GM12878 (cell line): ENCODE measurements around the gene PNISR. TPM values are rescaled to one million over a fixed set of nuclear protein-coding genes. Genes with fewer than 3 reads are reported as not detected.
A peak's percentile ranks its signal among the peaks of the same experiment; 100 is the strongest.

Source experiments
- BACH1 ChIP-seq: fragments of 450-650 bp; IDR thresholded peaks from 2 replicates; pipeline ENCODE4 v1.6.1; 2017; ENCODE audit warnings: mild to moderate bottlenecking, borderline replicate concordance
- BMI1 ChIP-seq: fragments of 450-650 bp; IDR thresholded peaks from 2 replicates; pipeline ENCODE4 v1.6.1; 2016; ENCODE audit warnings: mild to moderate bottlenecking, moderate library complexity, borderline replicate concordance
- CEBPB ChIP-seq, 2 experiments: fragments of 150-350 bp in 1 of 2; IDR thresholded peaks; 2 replicates each; pipeline ENCODE4 v1.6.1; 2012 to 2014; ENCODE audit warnings: low read depth in 2 of 2, low read length in 2 of 2, borderline replicate concordance in 1 of 2, inconsistent platforms in 1 of 2
- CREM ChIP-seq: IDR thresholded peaks from 2 replicates; pipeline ENCODE4 v1.6.1; 2014; ENCODE audit warnings: antibody characterized with exemption, low read depth
- EP300 ChIP-seq, 2 experiments: fragments of 150-350 bp in 1 of 2; IDR thresholded peaks; 2 replicates each; pipeline ENCODE4 v1.6.1; 2011 to 2012; ENCODE audit warnings: low read depth in 2 of 2, low read length in 2 of 2, borderline replicate concordance in 1 of 2, improper control_type of control experiment in 1 of 2, inconsistent platforms in 1 of 2; ENCODE audit not compliant: control insufficient read depth in 1 of 2
- EZH2 ChIP-seq: IDR thresholded peaks from 2 replicates; pipeline ENCODE4 v1.6.1; 2012; ENCODE audit warnings: low read depth, mild to moderate bottlenecking, control low read depth, inconsistent platforms, low read length, borderline replicate concordance; ENCODE audit not compliant: control insufficient read depth
- HDAC6 ChIP-seq: fragments of 200-600 bp; sonication (generic); IDR thresholded peaks from one replicate; pipeline ENCODE4 v1.8.0; 2017; ENCODE audit warnings: antibody characterized with exemption; ENCODE audit not compliant: unreplicated experiment
- IKZF1 ChIP-seq: fragments of 450-650 bp; conservative IDR thresholded peaks from 2 replicates; pipeline ENCODE4 v1.6.1; 2017; ENCODE audit warnings: antibody characterized with exemption, mild to moderate bottlenecking
- IKZF2 ChIP-seq, 2 experiments: fragments of 450-650 bp; IDR thresholded peaks; 2 replicates each; pipeline ENCODE4 v1.6.1; 2017; ENCODE audit warnings: mild to moderate bottlenecking in 2 of 2, moderate library complexity in 2 of 2
- JUND ChIP-seq: IDR thresholded peaks from 2 replicates; pipeline ENCODE4 v1.6.1; 2012; ENCODE audit warnings: low read depth, mild to moderate bottlenecking, low read length, improper control_type of control experiment, moderate library complexity
- MEF2A ChIP-seq: IDR thresholded peaks from 2 replicates; pipeline ENCODE4 v1.6.1; 2011; ENCODE audit warnings: low read depth, mild to moderate bottlenecking, low read length, moderate library complexity; ENCODE audit not compliant: insufficient read depth
- MXI1 ChIP-seq: fragments of 150-350 bp; IDR thresholded peaks from 2 replicates; pipeline ENCODE4 v1.6.1; 2011; ENCODE audit warnings: low read depth, mild to moderate bottlenecking, inconsistent platforms, low read length, improper control_type of control experiment
- MYC ChIP-seq: IDR thresholded peaks from 2 replicates; pipeline ENCODE4 v1.6.1; 2011; ENCODE audit warnings: mild to moderate bottlenecking, low read length, moderate library complexity, inconsistent platforms; ENCODE audit not compliant: insufficient read depth, insufficient replicate concordance, insufficient read length, severe bottlenecking
- NFYB ChIP-seq: IDR thresholded peaks from 2 replicates; pipeline ENCODE4 v1.6.1; 2011; ENCODE audit warnings: low read depth, mild to moderate bottlenecking, low read length, improper control_type of control experiment, moderate library complexity; ENCODE audit not compliant: insufficient read depth
- RAD21 ChIP-seq: IDR thresholded peaks from 2 replicates; pipeline ENCODE4 v1.6.1; 2011; ENCODE audit warnings: mild to moderate bottlenecking, low read depth, low read length, moderate library complexity; ENCODE audit not compliant: insufficient read depth
- RELA ChIP-seq: fragments of 450-650 bp; IDR thresholded peaks from 2 replicates; pipeline ENCODE4 v1.8.0; 2014; ENCODE audit warnings: borderline replicate concordance; ENCODE audit not compliant: partially characterized antibody
- SMARCA5 ChIP-seq: fragments of 450-650 bp; IDR thresholded peaks from 2 replicates; pipeline ENCODE4 v1.6.1; 2017; ENCODE audit warnings: mild to moderate bottlenecking
- SREBF2 ChIP-seq: IDR thresholded peaks from 2 replicates; pipeline ENCODE4 v1.6.1; 2012; ENCODE audit warnings: mild to moderate bottlenecking, low read length
- STAT3 ChIP-seq: IDR thresholded peaks from 2 replicates; pipeline ENCODE4 v1.6.1; 2011; ENCODE audit warnings: low read depth, low read length, improper control_type of control experiment
- TBL1XR1 ChIP-seq: IDR thresholded peaks from 2 replicates; pipeline ENCODE4 v1.6.1; 2012; ENCODE audit warnings: low read depth, low read length, improper control_type of control experiment
- TCF12 ChIP-seq: IDR thresholded peaks from 2 replicates; pipeline ENCODE4 v1.6.1; 2011; ENCODE audit warnings: low read depth, mild to moderate bottlenecking, low read length
- ZNF207 ChIP-seq: fragments of 450-650 bp; IDR thresholded peaks from 2 replicates; pipeline ENCODE4 v1.6.1; 2014; ENCODE audit warnings: antibody characterized with exemption, mild to moderate bottlenecking, borderline replicate concordance
- ZNF217 ChIP-seq: fragments of 450-650 bp; IDR thresholded peaks from 2 replicates; pipeline ENCODE4 v1.6.1; 2017; ENCODE audit warnings: antibody characterized with exemption, mild to moderate bottlenecking
- ZNF622 ChIP-seq: fragments of 450-650 bp; IDR thresholded peaks from 2 replicates; pipeline ENCODE4 v1.6.1; 2017; ENCODE audit warnings: mild to moderate bottlenecking, inconsistent platforms
- polyA plus RNA-seq, 11 experiments: library from polyadenylated mRNA; depleted of rRNA in 4 of 11; unstranded in 6 of 11; stranded (reverse) in 5 of 11; fragments of >200 nt; fragmentation: Nextera tagmentation in 4 of 11; fragmentation: Illumina TruSeq in 1 of 11; extraction: Ambion mirVana in 4 of 11; extraction: Trizol in 1 of 11; gene quantifications; 1 replicate in 1 of 11; 2 replicates in 10 of 11; pipeline versions ENCODE4 v1.2.1 to v1.2.3, GENCODE V29; 2011 to 2016; ENCODE audit warnings: inconsistent platforms in 2 of 11, missing spikeins in 2 of 11, low read depth in 1 of 11
- total RNA-seq, 4 experiments: library from RNA; depleted of rRNA in 3 of 4; stranded (reverse); fragments of >200 nt in 3 of 4; fragmentation: Illumina TruSeq in 1 of 4; extraction: Trizol in 1 of 4; gene quantifications; 2 replicates each; pipeline versions ENCODE4 v1.2.1 to v1.2.3, GENCODE V29; 2013 to 2021
- TF ChIP-seq, protein P1 (sequence below): fragments of 450-650 bp; IDR thresholded peaks from 2 replicates; pipeline ENCODE4 v1.6.1; 2017; ENCODE audit warnings: borderline replicate concordance
- TF ChIP-seq, protein P2 (sequence below): IDR thresholded peaks from 2 replicates; pipeline ENCODE4 v1.6.1; 2011; ENCODE audit warnings: borderline replicate concordance, low read depth, mild to moderate bottlenecking, moderate library complexity, low read length; ENCODE audit not compliant: insufficient read depth, poor library complexity, severe bottlenecking

PNISR gene
- total and polyA plus RNA-seq, 10 of the 15 experiments (the other 5 are each of a cell fraction or from before 2014, with no cell fraction given): 79.1 to 180 (median 105) TPM

DNA sequence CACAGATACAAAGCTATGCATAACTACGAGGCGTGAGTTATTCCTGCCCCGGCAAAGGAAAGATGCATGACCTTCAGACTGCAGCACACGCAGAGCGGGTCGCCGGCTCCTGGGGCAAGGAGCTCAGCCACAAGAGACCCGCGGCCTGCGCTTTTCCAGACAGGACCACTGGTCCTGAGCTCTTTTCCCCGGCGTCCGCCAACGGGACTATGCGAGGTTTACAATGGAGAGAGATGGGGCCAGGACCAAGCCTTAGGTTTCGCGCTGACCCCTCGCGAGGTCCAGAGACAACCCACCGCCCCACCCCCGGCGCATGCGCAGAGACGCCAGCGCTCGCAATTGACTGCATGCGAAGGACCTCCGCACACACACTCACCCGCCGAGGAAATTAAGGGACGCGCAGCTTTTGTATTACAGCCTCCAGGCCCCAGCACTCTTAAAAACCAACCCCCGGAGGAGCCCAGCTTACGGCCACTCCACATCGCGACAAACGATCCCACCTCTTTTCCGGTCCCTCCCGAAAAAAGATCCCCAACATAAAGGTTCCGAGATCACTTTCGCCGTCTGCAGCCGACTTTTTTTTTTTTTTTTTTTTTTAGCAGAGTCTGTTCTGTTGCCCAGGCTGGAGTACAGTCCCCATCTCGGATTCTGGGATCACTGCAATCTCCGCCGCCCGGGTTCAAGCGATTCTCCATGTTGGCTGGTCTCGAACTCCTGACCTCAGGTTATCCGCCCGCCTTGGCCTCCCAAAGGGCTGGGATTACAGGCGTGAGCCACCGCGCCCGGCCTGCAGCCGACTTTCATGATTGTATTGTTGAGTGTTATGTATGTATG lies 31.2 kb downstream of the PNISR start, which contains the start of gene COQ3 (continued):
- TF ChIP-seq, protein P1, sequence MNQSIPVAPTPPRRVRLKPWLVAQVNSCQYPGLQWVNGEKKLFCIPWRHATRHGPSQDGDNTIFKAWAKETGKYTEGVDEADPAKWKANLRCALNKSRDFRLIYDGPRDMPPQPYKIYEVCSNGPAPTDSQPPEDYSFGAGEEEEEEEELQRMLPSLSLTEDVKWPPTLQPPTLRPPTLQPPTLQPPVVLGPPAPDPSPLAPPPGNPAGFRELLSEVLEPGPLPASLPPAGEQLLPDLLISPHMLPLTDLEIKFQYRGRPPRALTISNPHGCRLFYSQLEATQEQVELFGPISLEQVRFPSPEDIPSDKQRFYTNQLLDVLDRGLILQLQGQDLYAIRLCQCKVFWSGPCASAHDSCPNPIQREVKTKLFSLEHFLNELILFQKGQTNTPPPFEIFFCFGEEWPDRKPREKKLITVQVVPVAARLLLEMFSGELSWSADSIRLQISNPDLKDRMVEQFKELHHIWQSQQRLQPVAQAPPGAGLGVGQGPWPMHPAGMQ: no peak
- TF ChIP-seq STAT3: no peak
- TF ChIP-seq, protein P2, sequence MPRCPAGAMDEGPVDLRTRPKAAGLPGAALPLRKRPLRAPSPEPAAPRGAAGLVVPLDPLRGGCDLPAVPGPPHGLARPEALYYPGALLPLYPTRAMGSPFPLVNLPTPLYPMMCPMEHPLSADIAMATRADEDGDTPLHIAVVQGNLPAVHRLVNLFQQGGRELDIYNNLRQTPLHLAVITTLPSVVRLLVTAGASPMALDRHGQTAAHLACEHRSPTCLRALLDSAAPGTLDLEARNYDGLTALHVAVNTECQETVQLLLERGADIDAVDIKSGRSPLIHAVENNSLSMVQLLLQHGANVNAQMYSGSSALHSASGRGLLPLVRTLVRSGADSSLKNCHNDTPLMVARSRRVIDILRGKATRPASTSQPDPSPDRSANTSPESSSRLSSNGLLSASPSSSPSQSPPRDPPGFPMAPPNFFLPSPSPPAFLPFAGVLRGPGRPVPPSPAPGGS: peak; percentile 55
- peak; percentile 17; the same call in 1 of the 2 replicates for TF ChIP-seq CREM
- TF ChIP-seq MXI1: peak; percentile 12; the same call in 1 of the 2 replicates
- no peak for TF ChIP-seq MEF2A
- no peak for TF ChIP-seq BACH1
- TF ChIP-seq TBL1XR1: no peak
- 0 out of 2 replicates have a peak, but pooled peaks have one; percentile 9 for TF ChIP-seq RAD21
- TF ChIP-seq RELA: no peak
- TF ChIP-seq SMARCA5: no peak
- no peak for TF ChIP-seq ZNF622
- no peak for TF ChIP-seq EZH2
- TF ChIP-seq SREBF2: no peak
- no peak for TF ChIP-seq ZNF217
- TF ChIP-seq TCF12: peak; percentile 52; the same call in 1 of the 2 replicates
- TF ChIP-seq MYC: no peak
- no peak for TF ChIP-seq CEBPB (IDR thresholded peaks at IDR 0.05; ENCODE audit: borderline replicate concordance in 1 of 2, low read depth in 2 of 2, low read length in 2 of 2)
- no peak for TF ChIP-seq HDAC6
- no peak for TF ChIP-seq NFYB
- no peak; the same call in 1 of the 2 replicates for TF ChIP-seq BMI1
- no peak for TF ChIP-seq IKZF2 (IDR thresholded peaks at IDR 0.05)
- peak; percentile 46; the same call in 1 of the 2 replicates for TF ChIP-seq IKZF1
- TF ChIP-seq JUND: no peak
- TF ChIP-seq EP300 (IDR thresholded peaks at IDR 0.05; ENCODE audit: borderline replicate concordance in 1 of 2, control insufficient read depth in 1 of 2, low read depth in 2 of 2, low read length in 2 of 2): no peak
- no peak for TF ChIP-seq ZNF207
